Fibroblast of lung (primary cell): Measurements from ENCODE around the gene HOXD11. TPM values are rescaled to one million over a fixed set of nuclear protein-coding genes. Genes with fewer than 3 reads are reported as not detected.

Source experiments
- DNase-seq, 2 donors: peaks; one replicate each; pipeline versions ENCODE4 v3.0.0 to v3.0.0-alpha.2; 2010; ENCODE audit warnings: low read depth in 2 of 2
- H2AFZ ChIP-seq: 2 replicates; pipeline ENCODE4 v1.5.1; 2012; ENCODE audit warnings: low read length, control low read depth, inconsistent platforms
- H3K27ac ChIP-seq: 2 replicates; pipeline ENCODE4 v1.5.1; 2011; ENCODE audit warnings: low read length, control low read depth; ENCODE audit not compliant: insufficient read depth
- H3K27me3 ChIP-seq: 2 replicates; pipeline ENCODE4 v1.5.1; 2011; ENCODE audit warnings: mild to moderate bottlenecking, low read length; ENCODE audit not compliant: control insufficient read depth, insufficient read depth
- H3K36me3 ChIP-seq: 2 replicates; pipeline ENCODE4 v1.5.1; 2011; ENCODE audit warnings: low read length; ENCODE audit not compliant: control insufficient read depth, insufficient read depth
- H3K4me1 ChIP-seq: 2 replicates; pipeline ENCODE4 v1.5.1; 2011; ENCODE audit warnings: low read length; ENCODE audit not compliant: control insufficient read depth, insufficient read depth; ENCODE audit errors: extremely low read depth
- H3K4me2 ChIP-seq: 2 replicates; pipeline ENCODE4 v1.5.1; 2011; ENCODE audit warnings: low read length, control low read depth; ENCODE audit not compliant: insufficient read depth; ENCODE audit errors: extremely low read depth
- H3K4me3 ChIP-seq, 4 experiments: fragments of 200-600 bp in 1 of 4; sonication (generic) in 1 of 4; replicated peaks in 1 of 4; 2 replicates each; pipeline ENCODE4 v1.5.1; 2011 to 2016; ENCODE audit warnings: low read length in 4 of 4, low read depth in 3 of 4, mild to moderate bottlenecking in 3 of 4, control low read depth in 2 of 4, inconsistent platforms in 1 of 4, mixed read lengths in 1 of 4; ENCODE audit not compliant: insufficient read depth in 1 of 4; ENCODE audit errors: control extremely low read depth in 1 of 4
- H3K79me2 ChIP-seq: 2 replicates; pipeline ENCODE4 v1.5.1; 2012; ENCODE audit warnings: mild to moderate bottlenecking, low read length, inconsistent platforms; ENCODE audit not compliant: control insufficient read depth, insufficient read depth
- H3K9ac ChIP-seq: 2 replicates; pipeline ENCODE4 v1.5.1; 2011; ENCODE audit warnings: mild to moderate bottlenecking, low read length, control low read depth; ENCODE audit not compliant: insufficient read depth
- H3K9me3 ChIP-seq: 2 replicates; pipeline ENCODE4 v1.5.1; 2012; ENCODE audit warnings: low read depth, low read length; ENCODE audit not compliant: control insufficient read depth, insufficient read depth
- H4K20me1 ChIP-seq: 2 replicates; pipeline ENCODE4 v1.5.1; 2011; ENCODE audit warnings: low read length; ENCODE audit not compliant: control insufficient read depth, insufficient read depth; ENCODE audit errors: extremely low read depth
- CTCF ChIP-seq, 2 donors: IDR thresholded peaks in 1 of 2; conservative IDR thresholded peaks in 1 of 2; 1 replicate in 1 of 2; 2 replicates in 1 of 2; pipeline ENCODE4 v1.5.1; 2011 to 2012; ENCODE audit warnings: low read length in 2 of 2, control low read depth in 1 of 2, inconsistent platforms in 1 of 2, low read depth in 1 of 2, mild to moderate bottlenecking in 1 of 2
- EZH2 ChIP-seq: IDR thresholded peaks from 2 replicates; pipeline ENCODE4 v1.5.1; 2012; ENCODE audit warnings: low read length, control low read depth, mild to moderate bottlenecking; ENCODE audit errors: missing control alignments
- polyA plus RNA-seq, 2 donors: library from polyadenylated mRNA; depleted of rRNA in 1 of 2; stranded (reverse) in 1 of 2; unstranded in 1 of 2; fragments of >200 nt; gene quantifications; 2 replicates each; pipeline ENCODE4 v1.2.1, GENCODE V29; 2011 to 2012; ENCODE audit warnings: missing spikeins in 1 of 2
- total RNA-seq: library from RNA; depleted of rRNA; stranded (reverse); fragments of >200 nt; gene quantifications from 2 replicates; pipeline ENCODE4 v1.2.1, GENCODE V29; 2014

Gene HOXD11
- total and polyA plus RNA-seq, 2 donors (not counting 1 experiment from before 2014, with no cell fraction given): not detected

GRCh38 chr2:176146645-176147044 is 39.6 kb downstream of the HOXD11 start:
- no peak overlapping the region for H2AFZ ChIP-seq
- H3K9ac ChIP-seq: no peak overlapping the region
- no peak overlapping the region for H3K27ac ChIP-seq
- H3K4me1 ChIP-seq: no peaks in the 10 kb centered on the region
- no peak overlapping the region for H3K4me3 ChIP-seq
- H4K20me1 ChIP-seq: no peaks in the 10 kb centered on the region
- no peaks in the 10 kb centered on the region for H3K9me3 ChIP-seq
- DNase-seq: no peak
- TF ChIP-seq CTCF (conservative IDR thresholded peaks at IDR 0.05 in 1 of 2, IDR thresholded peaks at IDR 0.05 in 1 of 2; ENCODE audit: low read depth in 1 of 2, low read length in 2 of 2) (no peak), EZH2 (no peak)
- H3K36me3 ChIP-seq: no peaks in the 10 kb centered on the region
- no peak overlapping the region for H3K4me2 ChIP-seq
- H3K27me3 ChIP-seq: peaks cover 58% of the 10 kb centered on the region
- no peaks in the 10 kb centered on the region for H3K79me2 ChIP-seq

GRCh38 chr2:176147210-176147799 is 40.2 kb downstream of the HOXD11 start:
- H4K20me1 ChIP-seq: no peaks in the 10 kb centered on the region
- no peak overlapping the region for H3K27ac ChIP-seq
- H3K9ac ChIP-seq: no peak overlapping the region
- H3K4me3 ChIP-seq: no peak overlapping the region
- H3K4me1 ChIP-seq: no peaks in the 10 kb centered on the region
- H3K4me2 ChIP-seq: no peak overlapping the region
- DNase-seq: no peak
- no peak overlapping the region for H2AFZ ChIP-seq
- no peaks in the 10 kb centered on the region for H3K79me2 ChIP-seq
- TF ChIP-seq EZH2 (peak; percentile 61), CTCF (conservative IDR thresholded peaks at IDR 0.05 in 1 of 2, IDR thresholded peaks at IDR 0.05 in 1 of 2; ENCODE audit: low read depth in 1 of 2, low read length in 2 of 2) (no peak)
- H3K36me3 ChIP-seq: no peaks in the 10 kb centered on the region
- H3K27me3 ChIP-seq: peaks cover 62% of the 10 kb centered on the region
- H3K9me3 ChIP-seq: no peaks in the 10 kb centered on the region

- Histone ChIP-seq H2AFZ (no peak overlapping the region), H4K20me1 (no peaks in the 10 kb centered on the region), H3K4me1 (no peaks in the 10 kb centered on the region), H3K27ac (no peak overlapping the region), H3K4me2 (no peak overlapping the region), H3K27me3 (peaks cover 68% of the 10 kb centered on the region), H3K79me2 (no peaks in the 10 kb centered on the region), H3K4me3 (no peak overlapping the region), H3K9me3 (no peaks in the 10 kb centered on the region), H3K9ac (no peak overlapping the region), H3K36me3 (no peaks in the 10 kb centered on the region)
- TF ChIP-seq CTCF (conservative IDR thresholded peaks at IDR 0.05 in 1 of 2, IDR thresholded peaks at IDR 0.05 in 1 of 2; ENCODE audit: low read depth in 1 of 2, low read length in 2 of 2) (no peak), EZH2 (peak; percentile 73)
- DNase-seq: no peak
Measured at GRCh38 chr2:176147800-176148496, 40.9 kb downstream of the HOXD11 start.
